Sigmoid colon (tissue), 4 donors: ENCODE data around the gene KIF2A.
A peak's percentile ranks its signal among the peaks of the same experiment; 100 is the strongest.

ENCODE experiments used
- EP300 ChIP-seq, 4 donors: sonication (generic); formaldehyde crosslinking; IDR thresholded peaks; one replicate each; pipeline ENCODE4 v1.6.1; 2017; ENCODE audit warnings: antibody characterized with exemption in 4 of 4
- POLR2A ChIP-seq, 2 donors: fragments of 450-650 bp; IDR thresholded peaks; one replicate each; pipeline ENCODE4 v1.6.1; 2016; ENCODE audit warnings: antibody characterized with exemption in 2 of 2, mild to moderate bottlenecking in 2 of 2, moderate library complexity in 2 of 2
- POLR2AphosphoS5 ChIP-seq, 4 donors: sonication (generic); formaldehyde crosslinking; IDR thresholded peaks; one replicate each; pipeline ENCODE4 v1.6.1; 2017; ENCODE audit warnings: antibody characterized with exemption in 4 of 4
- TF ChIP-seq, protein P1 (sequence below), 4 experiments: fragments of 450-650 bp in 3 of 4; fragments of 200-600 bp in 1 of 4; IDR thresholded peaks; one replicate each; pipeline ENCODE4 v1.5.1; 2016 to 2019; ENCODE audit warnings: antibody characterized with exemption in 4 of 4, mild to moderate bottlenecking in 3 of 4, moderate library complexity in 2 of 4

DNA sequence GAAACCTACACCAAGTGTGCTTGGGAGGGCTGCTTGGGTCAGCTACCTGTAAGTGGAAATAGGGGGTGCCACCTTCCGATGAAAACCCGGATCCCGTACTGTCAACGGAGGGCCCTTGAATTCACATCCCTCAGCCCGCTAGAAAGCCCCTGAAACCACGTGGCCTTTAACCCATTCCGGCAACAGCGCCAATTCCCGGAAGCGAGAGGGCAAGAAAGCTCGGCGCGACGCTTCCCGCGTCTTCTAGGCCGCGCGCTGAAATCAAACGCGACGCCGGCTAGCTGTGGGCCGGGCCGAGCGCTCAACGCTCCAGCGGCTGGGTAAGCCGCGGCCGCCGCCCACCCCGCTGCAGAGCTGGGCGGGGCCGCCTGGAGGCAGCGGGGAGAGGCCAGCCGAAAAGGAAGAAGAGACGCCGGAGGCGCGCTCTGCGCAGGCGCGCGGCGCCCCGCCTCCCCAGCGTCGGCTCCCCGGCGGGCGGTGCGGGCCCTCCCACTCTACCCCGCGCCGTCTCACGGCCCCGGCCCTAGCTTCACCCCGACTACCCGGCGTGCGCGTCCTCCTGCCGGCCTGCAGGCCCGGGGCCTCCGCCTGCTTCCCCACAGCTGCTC, at the start of gene KIF2A:
- TF ChIP-seq, protein P1, sequence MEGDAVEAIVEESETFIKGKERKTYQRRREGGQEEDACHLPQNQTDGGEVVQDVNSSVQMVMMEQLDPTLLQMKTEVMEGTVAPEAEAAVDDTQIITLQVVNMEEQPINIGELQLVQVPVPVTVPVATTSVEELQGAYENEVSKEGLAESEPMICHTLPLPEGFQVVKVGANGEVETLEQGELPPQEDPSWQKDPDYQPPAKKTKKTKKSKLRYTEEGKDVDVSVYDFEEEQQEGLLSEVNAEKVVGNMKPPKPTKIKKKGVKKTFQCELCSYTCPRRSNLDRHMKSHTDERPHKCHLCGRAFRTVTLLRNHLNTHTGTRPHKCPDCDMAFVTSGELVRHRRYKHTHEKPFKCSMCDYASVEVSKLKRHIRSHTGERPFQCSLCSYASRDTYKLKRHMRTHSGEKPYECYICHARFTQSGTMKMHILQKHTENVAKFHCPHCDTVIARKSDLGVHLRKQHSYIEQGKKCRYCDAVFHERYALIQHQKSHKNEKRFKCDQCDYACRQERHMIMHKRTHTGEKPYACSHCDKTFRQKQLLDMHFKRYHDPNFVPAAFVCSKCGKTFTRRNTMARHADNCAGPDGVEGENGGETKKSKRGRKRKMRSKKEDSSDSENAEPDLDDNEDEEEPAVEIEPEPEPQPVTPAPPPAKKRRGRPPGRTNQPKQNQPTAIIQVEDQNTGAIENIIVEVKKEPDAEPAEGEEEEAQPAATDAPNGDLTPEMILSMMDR (IDR thresholded peaks at IDR 0.05), result no peak
- TF ChIP-seq POLR2AphosphoS5 (IDR thresholded peaks at IDR 0.05) (peak; percentile 2 to 77 (median 54)), EP300 (IDR thresholded peaks at IDR 0.05) (no peak), POLR2A (IDR thresholded peaks at IDR 0.05) (no peak)
